SK-N-SH treated with all-trans-retinoic acid at 6 μM for 48 hours (cell line): Measurements from ENCODE around the gene PZP.
"Not testable (repeated sequence)": the region's sequence is repeated elsewhere in the genome, so short reads cannot be mapped to it uniquely, and the experiment has no call there.

Source experiments
- ATAC-seq: fragments of 200-7000 bp; cut with Tn5 transposase; 3 replicates; pipeline ENCODE4 v1.9.1; 2020; ENCODE audit warnings: mild to moderate bottlenecking, moderate library complexity
- ARNTL ChIP-seq: fragments of 450-650 bp; formaldehyde crosslinking; IDR thresholded peaks from 2 replicates; pipeline ENCODE4 v1.5.0; 2020; ENCODE audit warnings: low read depth, mild to moderate bottlenecking, moderate library complexity, borderline replicate concordance
- BACH2 ChIP-seq: fragments of 250-450 bp; sonication (Bioruptor Pico); IDR thresholded peaks from 2 replicates; pipeline ENCODE4 v1.9.0; 2021; ENCODE audit warnings: mild to moderate bottlenecking, borderline replicate concordance
- CSDC2 ChIP-seq: fragments of 250-450 bp; sonication (Bioruptor Pico); IDR thresholded peaks from 2 replicates; pipeline ENCODE4 v1.5.0; 2020; ENCODE audit warnings: mild to moderate bottlenecking, moderate library complexity
- CSRNP3 ChIP-seq: fragments of 250-450 bp; sonication (Bioruptor Pico); IDR thresholded peaks from 2 replicates; pipeline ENCODE4 v1.5.1; 2021; ENCODE audit warnings: mild to moderate bottlenecking, moderate library complexity
- ESRRG ChIP-seq: fragments of 250-450 bp; sonication (Bioruptor Pico); IDR thresholded peaks from 2 replicates; pipeline ENCODE4 v1.6.1; 2021; ENCODE audit warnings: mild to moderate bottlenecking
- GLIS3 ChIP-seq: fragments of 250-450 bp; sonication (Bioruptor Pico); IDR thresholded peaks from 2 replicates; pipeline ENCODE4 v1.5.0; 2020; ENCODE audit warnings: mild to moderate bottlenecking, moderate library complexity
- ISL1 ChIP-seq: fragments of 250-450 bp; sonication (Bioruptor Pico); IDR thresholded peaks from 2 replicates; pipeline ENCODE4 v2.1.2; 2022; ENCODE audit warnings: mild to moderate bottlenecking, moderate library complexity
- OSR1 ChIP-seq: fragments of 250-450 bp; sonication (Bioruptor Pico); IDR thresholded peaks from 2 replicates; pipeline ENCODE4 v1.8.0; 2022; ENCODE audit warnings: moderate library complexity, mild to moderate bottlenecking, inconsistent platforms
- POU6F1 ChIP-seq: fragments of 250-450 bp; sonication (Bioruptor Pico); IDR thresholded peaks from 2 replicates; pipeline ENCODE4 v1.8.0; 2021; ENCODE audit warnings: low read depth, mild to moderate bottlenecking, moderate library complexity, borderline replicate concordance
- PPARA ChIP-seq: fragments of 250-450 bp; sonication (Bioruptor Pico); IDR thresholded peaks from 2 replicates; pipeline ENCODE4 v1.5.0; 2020; ENCODE audit warnings: mild to moderate bottlenecking, borderline replicate concordance
- SNAI2 ChIP-seq: fragments of 250-450 bp; sonication (Bioruptor Pico); IDR thresholded peaks from 2 replicates; pipeline ENCODE4 v1.5.0; 2020; ENCODE audit warnings: mild to moderate bottlenecking, moderate library complexity
- TCF4 ChIP-seq: fragments of 250-450 bp; sonication (Bioruptor Pico); IDR thresholded peaks from 2 replicates; pipeline ENCODE4 v1.8.0; 2021; ENCODE audit warnings: mild to moderate bottlenecking, moderate library complexity, borderline replicate concordance
- TOX ChIP-seq: fragments of 250-450 bp; sonication (Bioruptor Pico); IDR thresholded peaks from 2 replicates; pipeline ENCODE4 v1.8.0; 2021; ENCODE audit warnings: mild to moderate bottlenecking, moderate library complexity, borderline replicate concordance
- ZC3H10 ChIP-seq: fragments of 250-450 bp; sonication (Bioruptor Pico); IDR thresholded peaks from 2 replicates; pipeline ENCODE4 v1.5.1; 2021; ENCODE audit warnings: mild to moderate bottlenecking, moderate library complexity
- ZFP3 ChIP-seq: fragments of 250-450 bp; sonication (Bioruptor Pico); IDR thresholded peaks from 2 replicates; pipeline ENCODE4 v1.5.0; 2020; ENCODE audit warnings: mild to moderate bottlenecking, moderate library complexity
- ZFP30 ChIP-seq: fragments of 450-650 bp; formaldehyde crosslinking; IDR thresholded peaks from 2 replicates; pipeline ENCODE4 v1.5.0; 2022; ENCODE audit warnings: mild to moderate bottlenecking, moderate library complexity
- ZNF565 ChIP-seq: fragments of 450-650 bp; formaldehyde crosslinking; conservative IDR thresholded peaks from 2 replicates; pipeline ENCODE4 v1.5.0; 2020; ENCODE audit warnings: low read depth, mild to moderate bottlenecking, moderate library complexity
- ZNF70 ChIP-seq: fragments of 450-650 bp; formaldehyde crosslinking; IDR thresholded peaks from 2 replicates; pipeline ENCODE4 v1.5.0; 2020; ENCODE audit warnings: mild to moderate bottlenecking, moderate library complexity
- ZNF8 ChIP-seq: fragments of 450-650 bp; formaldehyde crosslinking; IDR thresholded peaks from 2 replicates; pipeline ENCODE4 v1.5.0; 2020; ENCODE audit warnings: mild to moderate bottlenecking, moderate library complexity
- TF ChIP-seq, protein P1 (sequence below): fragments of 250-450 bp; sonication (Bioruptor Pico); IDR thresholded peaks from 2 replicates; pipeline ENCODE4 v1.8.0; 2020; ENCODE audit warnings: mild to moderate bottlenecking, moderate library complexity, borderline replicate concordance
- TF ChIP-seq, protein P2 (sequence below): fragments of 250-450 bp; sonication (Bioruptor Pico); IDR thresholded peaks from 2 replicates; pipeline ENCODE4 v1.5.0; 2020; ENCODE audit warnings: mild to moderate bottlenecking, moderate library complexity
- TF ChIP-seq, protein P3 (sequence below): fragments of 250-450 bp; sonication (Bioruptor Pico); IDR thresholded peaks from 2 replicates; pipeline ENCODE4 v1.5.1; 2020; ENCODE audit warnings: low read depth, mild to moderate bottlenecking, moderate library complexity

PZP gene

GRCh38 chr12:9179781-9180180 lies 28.4 kb downstream of the PZP start:
- TF ChIP-seq TOX (CRISPR knock-in tag): no peak
- TF ChIP-seq ARNTL (CRISPR knock-in tag): no peak
- TF ChIP-seq ZFP3 (CRISPR knock-in tag): no peak
- no peak for TF ChIP-seq GLIS3 (CRISPR knock-in tag)
- TF ChIP-seq, protein P1, sequence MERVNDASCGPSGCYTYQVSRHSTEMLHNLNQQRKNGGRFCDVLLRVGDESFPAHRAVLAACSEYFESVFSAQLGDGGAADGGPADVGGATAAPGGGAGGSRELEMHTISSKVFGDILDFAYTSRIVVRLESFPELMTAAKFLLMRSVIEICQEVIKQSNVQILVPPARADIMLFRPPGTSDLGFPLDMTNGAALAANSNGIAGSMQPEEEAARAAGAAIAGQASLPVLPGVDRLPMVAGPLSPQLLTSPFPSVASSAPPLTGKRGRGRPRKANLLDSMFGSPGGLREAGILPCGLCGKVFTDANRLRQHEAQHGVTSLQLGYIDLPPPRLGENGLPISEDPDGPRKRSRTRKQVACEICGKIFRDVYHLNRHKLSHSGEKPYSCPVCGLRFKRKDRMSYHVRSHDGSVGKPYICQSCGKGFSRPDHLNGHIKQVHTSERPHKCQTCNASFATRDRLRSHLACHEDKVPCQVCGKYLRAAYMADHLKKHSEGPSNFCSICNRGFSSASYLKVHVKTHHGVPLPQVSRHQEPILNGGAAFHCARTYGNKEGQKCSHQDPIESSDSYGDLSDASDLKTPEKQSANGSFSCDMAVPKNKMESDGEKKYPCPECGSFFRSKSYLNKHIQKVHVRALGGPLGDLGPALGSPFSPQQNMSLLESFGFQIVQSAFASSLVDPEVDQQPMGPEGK: no peak
- no peak for TF ChIP-seq BACH2 (CRISPR knock-in tag)
- no peak for TF ChIP-seq PPARA (CRISPR knock-in tag)
- no peak for TF ChIP-seq ZNF565
- TF ChIP-seq ZC3H10 (CRISPR knock-in tag): no peak
- no peak for TF ChIP-seq ESRRG
- TF ChIP-seq, protein P2, sequence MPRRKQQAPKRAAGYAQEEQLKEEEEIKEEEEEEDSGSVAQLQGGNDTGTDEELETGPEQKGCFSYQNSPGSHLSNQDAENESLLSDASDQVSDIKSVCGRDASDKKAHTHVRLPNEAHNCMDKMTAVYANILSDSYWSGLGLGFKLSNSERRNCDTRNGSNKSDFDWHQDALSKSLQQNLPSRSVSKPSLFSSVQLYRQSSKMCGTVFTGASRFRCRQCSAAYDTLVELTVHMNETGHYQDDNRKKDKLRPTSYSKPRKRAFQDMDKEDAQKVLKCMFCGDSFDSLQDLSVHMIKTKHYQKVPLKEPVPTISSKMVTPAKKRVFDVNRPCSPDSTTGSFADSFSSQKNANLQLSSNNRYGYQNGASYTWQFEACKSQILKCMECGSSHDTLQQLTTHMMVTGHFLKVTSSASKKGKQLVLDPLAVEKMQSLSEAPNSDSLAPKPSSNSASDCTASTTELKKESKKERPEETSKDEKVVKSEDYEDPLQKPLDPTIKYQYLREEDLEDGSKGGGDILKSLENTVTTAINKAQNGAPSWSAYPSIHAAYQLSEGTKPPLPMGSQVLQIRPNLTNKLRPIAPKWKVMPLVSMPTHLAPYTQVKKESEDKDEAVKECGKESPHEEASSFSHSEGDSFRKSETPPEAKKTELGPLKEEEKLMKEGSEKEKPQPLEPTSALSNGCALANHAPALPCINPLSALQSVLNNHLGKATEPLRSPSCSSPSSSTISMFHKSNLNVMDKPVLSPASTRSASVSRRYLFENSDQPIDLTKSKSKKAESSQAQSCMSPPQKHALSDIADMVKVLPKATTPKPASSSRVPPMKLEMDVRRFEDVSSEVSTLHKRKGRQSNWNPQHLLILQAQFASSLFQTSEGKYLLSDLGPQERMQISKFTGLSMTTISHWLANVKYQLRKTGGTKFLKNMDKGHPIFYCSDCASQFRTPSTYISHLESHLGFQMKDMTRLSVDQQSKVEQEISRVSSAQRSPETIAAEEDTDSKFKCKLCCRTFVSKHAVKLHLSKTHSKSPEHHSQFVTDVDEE (CRISPR knock-in tag): no peak
- TF ChIP-seq CSDC2: no peak
- no peak for TF ChIP-seq POU6F1 (CRISPR knock-in tag)
- TF ChIP-seq ISL1 (CRISPR knock-in tag): no peak
- TF ChIP-seq SNAI2 (CRISPR knock-in tag): no peak
- no peak for TF ChIP-seq TCF4 (CRISPR knock-in tag)
- no peak for TF ChIP-seq ZFP30 (CRISPR knock-in tag)
- TF ChIP-seq ZNF8 (CRISPR knock-in tag): no peak
- TF ChIP-seq, protein P3, sequence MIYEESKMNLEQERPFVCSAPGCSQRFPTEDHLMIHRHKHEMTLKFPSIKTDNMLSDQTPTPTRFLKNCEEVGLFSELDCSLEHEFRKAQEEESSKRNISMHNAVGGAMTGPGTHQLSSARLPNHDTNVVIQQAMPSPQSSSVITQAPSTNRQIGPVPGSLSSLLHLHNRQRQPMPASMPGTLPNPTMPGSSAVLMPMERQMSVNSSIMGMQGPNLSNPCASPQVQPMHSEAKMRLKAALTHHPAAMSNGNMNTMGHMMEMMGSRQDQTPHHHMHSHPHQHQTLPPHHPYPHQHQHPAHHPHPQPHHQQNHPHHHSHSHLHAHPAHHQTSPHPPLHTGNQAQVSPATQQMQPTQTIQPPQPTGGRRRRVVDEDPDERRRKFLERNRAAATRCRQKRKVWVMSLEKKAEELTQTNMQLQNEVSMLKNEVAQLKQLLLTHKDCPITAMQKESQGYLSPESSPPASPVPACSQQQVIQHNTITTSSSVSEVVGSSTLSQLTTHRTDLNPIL: no peak
- no peak for TF ChIP-seq ZNF70 (CRISPR knock-in tag)
- no peak for ATAC-seq

DNA sequence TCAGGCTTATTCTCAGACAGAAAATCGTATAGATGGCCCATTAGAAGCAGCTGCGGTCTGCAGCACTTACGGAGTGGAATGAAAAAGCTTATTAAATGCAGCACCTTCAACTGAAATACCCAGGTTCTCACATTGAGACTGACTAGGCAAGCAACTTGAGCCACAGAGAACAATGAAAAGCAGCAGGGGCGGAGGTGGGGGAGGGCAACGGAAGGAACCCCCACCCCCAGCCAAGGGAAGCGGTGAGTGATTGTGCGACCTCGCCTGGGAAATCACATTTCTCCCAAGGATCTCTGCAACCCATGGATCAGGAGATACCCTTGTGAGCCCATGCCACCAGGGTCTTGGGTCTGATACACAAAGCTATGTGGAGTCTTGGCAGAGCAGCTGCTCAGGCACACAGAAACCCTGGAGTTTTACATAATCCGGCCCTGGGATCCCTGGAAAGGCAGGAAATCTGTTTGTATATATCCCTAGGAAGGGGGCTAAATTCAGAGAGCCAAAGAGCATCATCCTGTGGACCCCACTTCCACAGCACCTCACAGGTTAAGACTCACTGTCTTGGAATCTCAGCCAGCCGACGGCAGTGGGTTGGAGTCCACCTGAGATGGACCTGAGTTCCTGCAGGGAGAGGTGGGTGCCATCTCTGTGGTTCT lies 38.1 kb downstream of the PZP start:
- TF ChIP-seq ESRRG: no peak
- no peak for TF ChIP-seq ZFP3 (CRISPR knock-in tag)
- no peak for TF ChIP-seq BACH2 (CRISPR knock-in tag)
- TF ChIP-seq CSRNP3 (CRISPR knock-in tag): no peak
- TF ChIP-seq OSR1 (CRISPR knock-in tag): no peak
- TF ChIP-seq ZC3H10 (CRISPR knock-in tag): no peak
- no peak for TF ChIP-seq ZNF70 (CRISPR knock-in tag)
- TF ChIP-seq ZNF565: no peak
- TF ChIP-seq POU6F1 (CRISPR knock-in tag): no peak
- no peak for TF ChIP-seq GLIS3 (CRISPR knock-in tag)
- no peak for TF ChIP-seq ZFP30 (CRISPR knock-in tag)
- TF ChIP-seq PPARA (CRISPR knock-in tag): no peak
- ATAC-seq: no peak

GRCh38 chr12:9167345-9167744 lies 40.9 kb downstream of the PZP start:
- not testable (repeated sequence) for ATAC-seq
